CD8-positive, alpha-beta memory T cell (primary cell): ENCODE data around the gene PXDC1. TPM values are rescaled to one million over a fixed set of nuclear protein-coding genes. Genes with fewer than 3 reads are reported as not detected.

Experiments
- CTCF ChIA-PET: fragments of 350-600 bp; sonication (Branson Sonifier 250); formaldehyde crosslinking; loops from one replicate; lab custom pipeline; 2021; ENCODE audit warnings: antibody characterized with exemption; lab: Charles Lee
- POLR2A ChIA-PET: fragments of 350-600 bp; sonication (Branson Sonifier 250); formaldehyde crosslinking; loops from one replicate; lab custom pipeline; 2021; ENCODE audit warnings: antibody characterized with exemption; lab: Charles Lee
- DNase-seq, 5 donors: peaks; one replicate each; pipeline versions ENCODE4 v3.0.0 to v3.0.0-alpha.2; 2020 to 2022; ENCODE audit warnings: mixed read lengths in 1 of 5
- H3K27ac ChIP-seq: one replicate; pipeline ENCODE4 v1.7.0; 2013; ENCODE audit warnings: low read depth, mild to moderate bottlenecking, low read length, moderate library complexity
- H3K27me3 ChIP-seq: 2 replicates; pipeline ENCODE4 v1.7.0; 2013; ENCODE audit warnings: low read length, mild to moderate bottlenecking; ENCODE audit not compliant: insufficient read depth, poor library complexity, severe bottlenecking
- H3K36me3 ChIP-seq: 2 replicates; pipeline ENCODE4 v1.7.0; 2013; ENCODE audit warnings: mild to moderate bottlenecking, low read length, moderate library complexity; ENCODE audit not compliant: insufficient read depth
- H3K4me1 ChIP-seq: 2 replicates; pipeline ENCODE4 v1.7.0; 2013; ENCODE audit warnings: mild to moderate bottlenecking, low read length, moderate library complexity; ENCODE audit not compliant: insufficient read depth
- H3K4me3 ChIP-seq: 2 replicates; pipeline ENCODE4 v1.7.0; 2013; ENCODE audit warnings: mild to moderate bottlenecking, low read length
- H3K9me3 ChIP-seq: 2 replicates; pipeline ENCODE4 v1.7.0; 2013; ENCODE audit warnings: mild to moderate bottlenecking, low read length
- H3K27ac Mint-ChIP-seq, 8 donors: one replicate each; pipeline ENCODE4 v1.8.0; 2020 to 2021; ENCODE audit warnings: mixed read lengths in 8 of 8, mild to moderate bottlenecking in 6 of 8, inconsistent platforms in 3 of 8, moderate library complexity in 3 of 8
- H3K27me3 Mint-ChIP-seq, 2 donors: one replicate each; pipeline ENCODE4 v1.8.0; 2020 to 2021; ENCODE audit warnings: mixed read lengths in 2 of 2, mild to moderate bottlenecking in 1 of 2, moderate library complexity in 1 of 2
- H3K36me3 Mint-ChIP-seq, 3 donors: one replicate each; pipeline ENCODE4 v1.8.0; 2020 to 2021; ENCODE audit warnings: mixed read lengths in 3 of 3, inconsistent platforms in 1 of 3, mild to moderate bottlenecking in 1 of 3
- H3K4me1 Mint-ChIP-seq, 3 donors: one replicate each; pipeline ENCODE4 v1.8.0; 2020 to 2021; ENCODE audit warnings: mixed read lengths in 3 of 3, inconsistent platforms in 1 of 3, mild to moderate bottlenecking in 1 of 3
- H3K4me3 Mint-ChIP-seq, 7 donors: one replicate each; pipeline ENCODE4 v1.8.0; 2020 to 2021; ENCODE audit warnings: mixed read lengths in 7 of 7, mild to moderate bottlenecking in 6 of 7, moderate library complexity in 4 of 7, inconsistent platforms in 2 of 7
- H3K9me3 Mint-ChIP-seq, 5 donors: one replicate each; pipeline ENCODE4 v1.8.0; 2020 to 2022; ENCODE audit warnings: mixed read lengths in 5 of 5, mild to moderate bottlenecking in 3 of 5, moderate library complexity in 2 of 5, inconsistent platforms in 1 of 5
- polyA plus RNA-seq: library from polyadenylated mRNA; unstranded; fragments of 300-500 nt; fragmentation: Illumina TruSeq; gene quantifications from one replicate; pipeline ENCODE4 v1.2.3, GENCODE V29; 2021
- total RNA-seq, 2 experiments: library from RNA; stranded (reverse); gene quantifications; one replicate each; pipeline ENCODE4 v1.2.3, GENCODE V29; 2021

The PXDC1 gene, protein sequence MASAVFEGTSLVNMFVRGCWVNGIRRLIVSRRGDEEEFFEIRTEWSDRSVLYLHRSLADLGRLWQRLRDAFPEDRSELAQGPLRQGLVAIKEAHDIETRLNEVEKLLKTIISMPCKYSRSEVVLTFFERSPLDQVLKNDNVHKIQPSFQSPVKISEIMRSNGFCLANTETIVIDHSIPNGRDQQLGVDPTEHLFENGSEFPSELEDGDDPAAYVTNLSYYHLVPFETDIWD
- under 1 TPM; 0.15 to 0.24 TPM for total RNA-seq
- not detected for polyA plus RNA-seq

DNA sequence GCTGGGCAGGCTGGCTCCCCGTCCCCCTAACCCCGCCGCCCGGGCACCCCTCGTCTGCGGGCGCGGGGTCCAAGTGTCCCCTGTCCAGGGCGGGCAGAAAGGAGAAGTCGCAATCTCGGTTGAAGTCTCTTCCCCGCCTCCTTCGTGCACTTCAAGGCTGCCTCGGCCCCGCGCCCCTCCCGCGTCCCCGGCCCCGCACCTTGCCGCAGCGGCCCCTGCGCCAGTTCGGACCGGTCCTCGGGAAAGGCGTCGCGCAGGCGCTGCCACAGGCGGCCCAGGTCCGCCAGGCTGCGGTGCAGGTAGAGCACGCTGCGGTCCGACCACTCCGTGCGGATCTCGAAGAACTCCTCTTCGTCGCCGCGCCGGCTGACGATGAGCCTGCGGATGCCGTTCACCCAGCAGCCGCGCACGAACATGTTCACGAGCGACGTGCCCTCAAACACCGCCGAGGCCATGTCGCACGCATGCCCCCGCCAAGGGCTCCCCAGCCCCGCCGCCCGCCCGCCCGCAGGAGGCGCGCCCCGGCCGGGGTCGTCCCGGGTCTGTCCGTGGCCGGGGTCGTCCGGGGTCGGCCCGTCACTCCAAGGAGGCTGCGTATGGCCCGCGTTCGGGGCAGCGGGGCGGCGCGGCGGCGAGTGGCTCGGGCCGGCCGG, at the start of gene PXDC1:
PXDC1 (minus strand) TSS at position 637 of the 653 bp plus-strand sequence; CDS start at position 455, 182 bp downstream.
- CTCF ChIA-PET: interaction anchor here (1.4 kb wide), 1 partner anchor 182 kb away, joined by 4 read pairs; no protein-coding TSS in a partner anchor
- H3K4me3 Mint-ChIP-seq: peak within 1 kb of the TSS; percentile 56 to 81 (median 71)
- H3K4me1 ChIP-seq: peaks cover 5% of the 10 kb centered on the region
- H3K27me3 Mint-ChIP-seq: peaks cover 27 to 52% of the 10 kb centered on the region in 2 donors
- DNase-seq: peak in 2 of 5 donors; percentile 19 to 36
- H3K9me3 ChIP-seq: no peaks in the 10 kb centered on the region
- H3K27ac Mint-ChIP-seq: no peak within 1 kb of the TSS
- no peaks in the 10 kb centered on the region for H3K36me3 ChIP-seq
- peaks cover 24% of the 10 kb centered on the region for H3K27me3 ChIP-seq
- H3K9me3 Mint-ChIP-seq: no peaks in the 10 kb centered on the region
- H3K4me3 ChIP-seq: peak within 1 kb of the TSS; percentile 28
- peaks cover 0 to 14% (median 5%) of the 10 kb centered on the region in 3 donors for H3K4me1 Mint-ChIP-seq
- no peaks in the 10 kb centered on the region for H3K36me3 Mint-ChIP-seq
- H3K27ac ChIP-seq: no peak within 1 kb of the TSS
- POLR2A ChIA-PET: no interaction called here

DNA sequence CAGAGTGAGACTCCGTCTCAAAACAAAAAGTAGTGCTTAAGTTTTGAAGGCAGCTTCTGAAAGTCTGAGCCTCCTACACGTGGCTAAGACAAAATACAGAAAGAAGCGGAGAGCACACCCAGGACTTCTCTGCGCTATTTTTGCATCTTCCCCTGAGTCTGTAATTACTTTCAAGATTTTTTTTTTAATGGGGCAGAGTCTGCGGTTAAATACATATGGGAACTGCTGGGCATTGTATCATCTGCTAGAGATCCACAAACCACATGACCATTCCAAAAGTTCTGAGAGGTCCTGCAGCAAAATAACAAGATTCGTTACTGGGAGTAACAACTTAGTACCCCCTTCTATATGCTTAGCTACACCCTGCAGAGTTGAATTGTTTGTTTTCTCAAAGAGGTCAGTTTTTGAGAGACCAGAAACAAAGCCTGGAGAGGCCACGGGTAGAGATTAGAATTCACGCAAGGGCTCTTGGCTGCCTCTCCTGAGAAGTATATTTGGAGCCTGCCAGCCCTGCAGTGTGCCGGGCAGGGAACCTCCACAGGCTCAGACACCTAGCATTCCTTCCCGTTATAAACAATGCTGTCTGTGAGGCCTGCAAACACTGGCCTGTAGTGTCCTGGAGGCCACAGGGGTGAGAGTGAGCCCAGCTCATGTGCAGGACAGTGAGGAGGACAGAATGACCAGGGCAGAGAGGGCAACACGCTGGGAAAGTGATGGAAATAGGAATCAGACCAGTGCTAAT, 49.5 kb upstream of the PXDC1 start:
- H3K27ac ChIP-seq: no peak overlapping the region
- no peak for DNase-seq
- H3K27ac Mint-ChIP-seq: no peak overlapping the region
- H3K36me3 Mint-ChIP-seq: no peaks in the 10 kb centered on the region
- no peaks in the 10 kb centered on the region for H3K36me3 ChIP-seq
- CTCF ChIA-PET: no interaction called here
- POLR2A ChIA-PET: no interaction called here
- no peaks in the 10 kb centered on the region for H3K4me1 ChIP-seq
- H3K4me3 ChIP-seq: no peak overlapping the region
- no peaks in the 10 kb centered on the region for H3K27me3 ChIP-seq
- H3K4me1 Mint-ChIP-seq: peaks cover 0 to 4% (median 4%) of the 10 kb centered on the region in 3 donors
- no peaks in the 10 kb centered on the region for H3K9me3 Mint-ChIP-seq
- no peak overlapping the region for H3K4me3 Mint-ChIP-seq
- peaks cover 0 to 9% of the 10 kb centered on the region in 2 donors for H3K27me3 Mint-ChIP-seq
- no peaks in the 10 kb centered on the region for H3K9me3 ChIP-seq

DNA sequence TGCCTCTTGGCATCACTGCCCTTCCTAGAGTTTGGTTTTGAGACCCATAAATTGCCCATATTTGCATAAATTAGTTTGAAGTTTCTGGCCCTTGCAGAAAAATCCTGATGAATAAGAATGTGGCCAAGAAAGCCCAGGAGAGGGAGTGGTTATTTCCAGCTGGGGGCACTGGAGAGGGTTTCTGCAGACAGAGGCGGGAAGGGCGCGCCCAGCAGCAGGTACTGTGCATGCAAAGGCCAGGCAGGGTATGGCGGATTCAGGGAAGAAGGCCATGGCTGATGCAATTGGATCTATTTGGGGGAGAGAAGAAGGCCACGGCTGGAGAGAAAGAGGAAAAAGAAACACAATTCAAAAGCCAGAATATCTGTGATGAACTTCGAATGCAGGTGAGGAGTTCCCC, 48.2 kb upstream of the PXDC1 start:
- Mint-ChIP-seq H3K27ac (no peak overlapping the region), H3K27me3 (peaks cover 0 to 6% of the 10 kb centered on the region in 2 donors), H3K4me1 (peaks cover 0 to 4% (median 4%) of the 10 kb centered on the region in 3 donors), H3K36me3 (no peaks in the 10 kb centered on the region), H3K4me3 (no peak overlapping the region), H3K9me3 (no peaks in the 10 kb centered on the region)
- DNase-seq: no peak
- no peak overlapping the region for H3K27ac ChIP-seq
- no peaks in the 10 kb centered on the region for H3K36me3 ChIP-seq
- H3K27me3 ChIP-seq: no peaks in the 10 kb centered on the region
- H3K9me3 ChIP-seq: no peaks in the 10 kb centered on the region
- ChIA-PET POLR2A (no interaction called here), CTCF (no interaction called here)
- no peaks in the 10 kb centered on the region for H3K4me1 ChIP-seq
- H3K4me3 ChIP-seq: no peak overlapping the region

DNA sequence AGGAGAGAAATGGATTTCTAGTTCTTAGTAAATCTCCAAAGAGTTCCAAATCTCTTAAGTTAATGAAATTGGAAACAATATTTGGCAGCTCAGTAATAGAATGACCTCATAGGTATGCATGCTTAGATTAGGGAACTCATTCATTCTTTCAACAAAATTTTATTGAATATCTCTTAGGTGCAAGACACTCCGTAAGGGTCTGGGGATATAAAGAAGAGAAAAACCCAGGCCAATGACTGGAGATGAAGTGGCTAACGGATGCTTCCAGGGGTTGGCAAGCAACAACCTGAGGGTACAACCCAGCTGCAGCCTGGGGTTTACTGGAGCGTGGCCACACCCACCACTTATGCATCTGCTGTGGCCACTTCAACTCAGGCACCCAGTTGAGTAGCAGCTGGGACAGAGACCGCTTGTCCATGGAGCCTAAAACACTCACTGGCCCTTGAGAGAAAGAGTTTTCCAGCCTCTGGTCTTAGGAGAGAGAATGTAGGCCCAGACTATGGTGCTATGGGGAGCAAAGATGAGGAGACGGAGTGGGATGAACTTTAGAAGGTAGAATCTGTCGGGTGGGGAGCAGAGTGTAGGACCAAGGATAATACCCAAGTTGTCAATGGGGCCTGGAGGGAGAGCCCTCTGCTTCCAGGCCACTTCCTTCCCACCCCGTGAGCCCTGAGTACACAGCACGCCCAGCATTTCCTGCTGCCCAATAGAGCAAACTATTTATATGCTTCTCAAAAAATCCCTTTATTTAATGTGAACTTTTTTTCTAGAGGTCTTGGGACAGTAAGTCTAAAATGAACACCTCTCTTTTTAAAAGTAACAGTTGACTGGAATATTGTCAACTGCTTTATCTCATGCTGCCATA, 46.8 kb upstream of the PXDC1 start:
- H3K36me3 ChIP-seq: no peaks in the 10 kb centered on the region
- ChIA-PET POLR2A (no interaction called here), CTCF (no interaction called here)
- H3K36me3 Mint-ChIP-seq: no peaks in the 10 kb centered on the region
- no peaks in the 10 kb centered on the region for H3K27me3 ChIP-seq
- no peak overlapping the region for H3K4me3 Mint-ChIP-seq
- DNase-seq: no peak
- H3K27ac Mint-ChIP-seq: no peak overlapping the region
- H3K27ac ChIP-seq: no peak overlapping the region
- H3K9me3 ChIP-seq: no peaks in the 10 kb centered on the region
- H3K9me3 Mint-ChIP-seq: no peaks in the 10 kb centered on the region
- H3K27me3 Mint-ChIP-seq: peaks cover 0 to 3% of the 10 kb centered on the region in 2 donors
- H3K4me1 Mint-ChIP-seq: peaks cover 0 to 4% (median 4%) of the 10 kb centered on the region in 3 donors
- H3K4me1 ChIP-seq: no peaks in the 10 kb centered on the region
- H3K4me3 ChIP-seq: no peak overlapping the region

DNA sequence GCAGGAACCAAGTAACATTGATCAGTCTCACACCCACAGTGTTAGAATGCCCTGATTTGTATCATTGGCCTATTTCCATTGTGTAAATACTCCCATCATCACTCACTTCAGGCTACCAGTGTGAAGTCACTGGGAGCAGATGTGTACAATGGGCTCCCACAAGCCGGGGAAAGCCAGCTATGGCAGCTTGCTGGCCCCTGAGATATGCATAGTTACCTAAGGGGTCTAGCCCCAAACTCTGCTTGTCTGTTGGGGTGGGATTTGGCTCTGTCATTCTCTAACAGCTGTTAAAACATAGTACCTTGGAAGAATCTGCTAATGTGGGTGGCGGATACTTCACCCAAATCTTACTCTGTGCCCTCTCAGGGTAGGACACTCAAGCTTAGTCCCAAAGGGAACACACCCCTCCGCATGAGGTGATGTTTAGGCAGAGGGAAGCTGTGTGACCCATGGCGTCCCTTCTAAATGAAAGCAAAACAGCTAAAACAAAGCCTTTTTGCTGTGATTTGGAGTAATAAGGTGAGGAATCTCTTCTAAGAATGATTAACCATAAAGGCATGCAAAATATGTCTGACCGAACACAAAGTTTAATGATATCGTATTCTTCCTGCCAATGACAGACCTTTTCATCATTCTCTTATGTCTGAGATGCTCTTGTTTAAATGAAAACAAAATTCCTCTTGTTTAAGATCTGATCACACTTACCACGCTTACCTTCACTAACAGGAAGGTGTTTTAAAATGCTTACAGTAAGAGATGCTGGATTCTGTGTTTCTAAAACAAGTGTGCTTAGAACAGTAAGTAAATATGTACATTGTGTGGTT, 45.9 kb upstream of the PXDC1 start:
- no peak for DNase-seq
- H3K4me3 Mint-ChIP-seq: no peak overlapping the region
- no peaks in the 10 kb centered on the region for H3K4me1 ChIP-seq
- no peaks in the 10 kb centered on the region for H3K9me3 ChIP-seq
- H3K27me3 ChIP-seq: no peaks in the 10 kb centered on the region
- H3K36me3 Mint-ChIP-seq: no peaks in the 10 kb centered on the region
- H3K27ac Mint-ChIP-seq: no peak overlapping the region
- no peak overlapping the region for H3K27ac ChIP-seq
- POLR2A ChIA-PET: no interaction called here
- H3K9me3 Mint-ChIP-seq: no peaks in the 10 kb centered on the region
- peaks cover 0 to 4% (median 4%) of the 10 kb centered on the region in 3 donors for H3K4me1 Mint-ChIP-seq
- H3K36me3 ChIP-seq: no peaks in the 10 kb centered on the region
- H3K27me3 Mint-ChIP-seq: peaks cover 0 to 3% of the 10 kb centered on the region in 2 donors
- CTCF ChIA-PET: no interaction called here
- no peak overlapping the region for H3K4me3 ChIP-seq

DNA sequence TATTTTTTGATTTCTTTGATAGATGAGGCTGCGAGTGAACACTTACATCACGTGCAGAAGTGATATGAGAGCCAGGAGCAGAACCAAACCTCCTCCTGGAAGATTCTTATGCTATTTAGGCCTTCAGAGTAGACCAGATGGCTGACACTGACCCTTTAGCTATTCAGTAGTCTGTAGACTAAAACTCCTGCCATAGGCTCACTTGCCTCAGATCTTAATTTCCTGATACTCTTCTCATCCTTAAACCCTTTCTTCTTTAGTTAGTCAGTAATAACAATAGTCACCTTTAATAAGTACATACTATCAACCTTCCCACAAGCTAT, 45.2 kb upstream of the PXDC1 start:
- Mint-ChIP-seq H3K27me3 (peaks cover 0 to 3% of the 10 kb centered on the region in 2 donors), H3K9me3 (no peaks in the 10 kb centered on the region), H3K27ac (no peak overlapping the region), H3K4me1 (peaks cover 0 to under 1% (median 0%) of the 10 kb centered on the region in 3 donors), H3K36me3 (no peaks in the 10 kb centered on the region), H3K4me3 (no peak overlapping the region)
- Histone ChIP-seq H3K4me1 (no peaks in the 10 kb centered on the region), H3K27me3 (no peaks in the 10 kb centered on the region), H3K9me3 (no peaks in the 10 kb centered on the region), H3K27ac (no peak overlapping the region), H3K4me3 (no peak overlapping the region), H3K36me3 (no peaks in the 10 kb centered on the region)
- ChIA-PET POLR2A (no interaction called here), CTCF (interaction anchor here (1.4 kb wide), 1 partner anchor 64 kb away, joined by 5 read pairs; no protein-coding TSS in a partner anchor)
- no peak for DNase-seq
